K562 (cell line): ENCODE data around the gene PNPLA1. TPM values are rescaled to one million over a fixed set of nuclear protein-coding genes. Genes with fewer than 3 reads are reported as not detected.

Experiments used
- CBFA2T3 ChIP-seq: fragments of 450-650 bp; IDR thresholded peaks from 2 replicates; pipeline ENCODE4 v1.6.1; 2017
- CBX3 ChIP-seq, 2 experiments: IDR thresholded peaks; 1 replicate in 1 of 2; 2 replicates in 1 of 2; pipeline ENCODE4 v1.6.1; 2012; ENCODE audit warnings: inconsistent platforms in 2 of 2, low read length in 2 of 2, borderline replicate concordance in 1 of 2, control low read depth in 1 of 2
- DEAF1 ChIP-seq: fragments of 450-650 bp; formaldehyde crosslinking; IDR thresholded peaks from 2 replicates; pipeline ENCODE4 v1.4.0; 2020; ENCODE audit warnings: mild to moderate bottlenecking, moderate library complexity
- ESRRA ChIP-seq: fragments of 450-650 bp; IDR thresholded peaks from 2 replicates; pipeline ENCODE4 v1.6.1; 2014; ENCODE audit warnings: low read depth, mild to moderate bottlenecking, moderate library complexity, borderline replicate concordance
- GTF2E2 ChIP-seq: fragments of 200-800 bp; sonication (Bioruptor generic); IDR thresholded peaks from 2 replicates; pipeline ENCODE4 v1.6.1; 2016; ENCODE audit warnings: missing genetic modification characterization, missing compliant biosample characterization
- HDGF ChIP-seq: fragments of 450-650 bp; IDR thresholded peaks from 2 replicates; pipeline ENCODE4 v1.6.1; 2016
- HMGN3 ChIP-seq: IDR thresholded peaks from 2 replicates; pipeline ENCODE4 v1.6.1; 2011; ENCODE audit warnings: borderline replicate concordance, low read depth, mild to moderate bottlenecking, mixed read lengths, low read length; ENCODE audit not compliant: insufficient read length; ENCODE audit errors: extremely low read depth
- NCOA6 ChIP-seq: fragments of 450-650 bp; IDR thresholded peaks from 2 replicates; pipeline ENCODE4 v1.6.1; 2017; ENCODE audit warnings: mild to moderate bottlenecking
- NFE2 ChIP-seq: IDR thresholded peaks from 2 replicates; pipeline ENCODE4 v1.6.1; 2014; ENCODE audit warnings: antibody characterized with exemption, low read depth
- OTX1 ChIP-seq: fragments of 450-650 bp; formaldehyde crosslinking; IDR thresholded peaks from 2 replicates; pipeline ENCODE4 v1.4.0; 2022; ENCODE audit warnings: mild to moderate bottlenecking
- RBM39 ChIP-seq: fragments of 200-400 bp; formaldehyde crosslinking; optimal IDR thresholded peaks from 2 replicates; pipeline ENCODE3; 2018; ENCODE audit warnings: low read depth, low read length
- RCOR1 ChIP-seq, 2 experiments: IDR thresholded peaks; 2 replicates each; pipeline ENCODE4 v1.6.1; 2012; ENCODE audit warnings: low read depth in 2 of 2, low read length in 2 of 2, borderline replicate concordance in 1 of 2, improper control_type of control experiment in 1 of 2
- SMC3 ChIP-seq: conservative IDR thresholded peaks from 2 replicates; pipeline ENCODE4 v1.6.1; 2011; ENCODE audit warnings: low read depth, low read length, improper control_type of control experiment; ENCODE audit not compliant: insufficient read depth
- STAT6 ChIP-seq: sonication (generic); formaldehyde crosslinking; IDR thresholded peaks from 2 replicates; pipeline ENCODE4 v1.8.1; 2023; ENCODE audit warnings: mild to moderate bottlenecking, missing genetic modification reagents
- TARDBP ChIP-seq: fragments of 450-650 bp; IDR thresholded peaks from 2 replicates; pipeline ENCODE4 v1.6.1; 2016
- WHSC1 ChIP-seq: IDR thresholded peaks from one replicate; pipeline ENCODE4 v1.6.1; 2012; ENCODE audit warnings: low read length, control low read depth, inconsistent platforms
- ZFP36 ChIP-seq: fragments of 150-350 bp; IDR thresholded peaks from 2 replicates; pipeline ENCODE4 v1.6.1; 2018; ENCODE audit warnings: low read length, low read depth; ENCODE audit not compliant: partially characterized antibody
- ZHX1 ChIP-seq: fragments of 150-350 bp; conservative IDR thresholded peaks from 2 replicates; pipeline ENCODE4 v1.6.1; 2014; ENCODE audit warnings: low read length
- ZKSCAN1 ChIP-seq: fragments of 150-350 bp; IDR thresholded peaks from 2 replicates; pipeline ENCODE4 v1.6.1; 2016; ENCODE audit warnings: low read depth, low read length
- ZNF23 ChIP-seq: fragments of 250-450 bp; sonication (Bioruptor Pico); IDR thresholded peaks from 2 replicates; pipeline ENCODE4 v1.4.0; 2020; ENCODE audit warnings: mild to moderate bottlenecking
- ZNF24 ChIP-seq: fragments of 450-650 bp; IDR thresholded peaks from 2 replicates; pipeline ENCODE4 v1.6.1; 2016
- ZNF431 ChIP-seq: sonication (generic); formaldehyde crosslinking; IDR thresholded peaks from 2 replicates; pipeline ENCODE4 v1.8.0; 2022; ENCODE audit warnings: mild to moderate bottlenecking, missing genetic modification reagents
- ZNF583 ChIP-seq: fragments of 250-450 bp; sonication (Bioruptor Pico); IDR thresholded peaks from 2 replicates; pipeline ENCODE4 v1.4.0; 2020
- polyA plus RNA-seq, 8 experiments: library from polyadenylated mRNA; depleted of rRNA in 4 of 8; stranded (reverse) in 5 of 8; unstranded in 3 of 8; fragments of >200 nt; fragmentation: Nextera tagmentation in 2 of 8; fragmentation: Illumina TruSeq in 1 of 8; extraction: Ambion mirVana in 2 of 8; extraction: Trizol in 1 of 8; gene quantifications; 2 replicates each; pipeline versions ENCODE4 v1.2.1 to v1.2.3, GENCODE V29; 2011 to 2014; ENCODE audit warnings: inconsistent platforms in 1 of 8, missing spikeins in 1 of 8
- total RNA-seq, 7 experiments: library from RNA; depleted of rRNA in 6 of 7; stranded (reverse); fragments of >200 nt in 6 of 7; fragmentation: Illumina TruSeq in 2 of 7; extraction: Trizol in 2 of 7; gene quantifications; 2 replicates each; pipeline versions ENCODE4 v1.2.1 to v1.2.3, GENCODE V29; 2011 to 2021; ENCODE audit warnings: low replicate concordance in 1 of 7

The PNPLA1 gene
- total and polyA plus RNA-seq, 9 of the 15 experiments (the other 6 are each of a cell fraction or from before 2014, with no cell fraction given), result 0.04 to 0.27 (median 0.13) TPM; not detected in 2

- no peak for TF ChIP-seq OTX1
- 0 out of 2 replicates have a peak, but pooled peaks have one; percentile 68 for TF ChIP-seq HDGF
- peak; percentile 43; the same call in 1 of the 2 replicates for TF ChIP-seq NFE2
- TF ChIP-seq ZKSCAN1, result 0 out of 2 replicates have a peak, but pooled peaks have one; percentile 40
- TF ChIP-seq DEAF1 (CRISPR knock-in tag), result peak; percentile 73
- TF ChIP-seq SMC3, result peak; percentile 84
- TF ChIP-seq ZHX1, result peak; percentile 90; the same call in 1 of the 2 replicates
- no peak for TF ChIP-seq NCOA6
- TF ChIP-seq CBX3 (IDR thresholded peaks at IDR 0.05; ENCODE audit: borderline replicate concordance in 1 of 2, low read length in 2 of 2), result peak in 1 of 2 experiments; percentile 81; a peak in 2 of 3 replicates
- TF ChIP-seq ZNF583 (CRISPR knock-in tag), result no peak
- TF ChIP-seq ESRRA, result peak; percentile 58; the same call in 1 of the 2 replicates
- no peak for TF ChIP-seq ZFP36
- no peak for TF ChIP-seq CBFA2T3
- TF ChIP-seq ZNF24, result peak; percentile 35; the same call in 1 of the 2 replicates
- TF ChIP-seq STAT6 (CRISPR knock-in tag), result 0 out of 2 replicates have a peak, but pooled peaks have one; percentile 59
- no peak for TF ChIP-seq RBM39
- peak; percentile 45 for TF ChIP-seq HMGN3
- 0 out of 2 replicates have a peak, but pooled peaks have one; percentile 25 for TF ChIP-seq GTF2E2
- TF ChIP-seq RCOR1 (IDR thresholded peaks at IDR 0.05; ENCODE audit: borderline replicate concordance in 1 of 2, low read depth in 2 of 2, low read length in 2 of 2), result peak in 1 of 2 experiments; percentile 47; a peak in 1 of 4 replicates
- TF ChIP-seq ZNF431 (CRISPR knock-in tag), result 0 out of 2 replicates have a peak, but pooled peaks have one; percentile 14
- no peak for TF ChIP-seq ZNF23 (CRISPR knock-in tag)
- peak; percentile 44; the same call in 1 of the 2 replicates for TF ChIP-seq TARDBP
- TF ChIP-seq WHSC1, result no peak
These were observed 71.0 kb downstream of the PNPLA1 start (continued) for GRCh38 chr6:36340618-36341454.
